Endometrial microvascular endothelial cells (primary cell): ENCODE results near the gene DUSP22. TPM values are rescaled to one million over a fixed set of nuclear protein-coding genes. Genes with fewer than 3 reads are reported as not detected.
"Not testable (repeated sequence)": the region's sequence is repeated elsewhere in the genome, so short reads cannot be mapped to it uniquely, and the experiment has no call there.

Source experiments
- in situ Hi-C: cut with HindIII; loops from 2 replicates; pipeline ENCODE4 v1.10.0; 2017; ENCODE audit warnings: low sequenced_read_pairs, low pct_unique_long_range_greater_than_20kb; ENCODE audit errors: inconsistent ontology term
- total RNA-seq: library from RNA; depleted of rRNA; stranded (reverse); fragments of >200 nt; gene quantifications from one replicate; pipeline ENCODE4 v1.2.3, GENCODE V29; 2015; ENCODE audit errors: inconsistent ontology term

Gene DUSP22
- total RNA-seq, 1 donor from 2014 or later: 34.2 TPM

GRCh38 chr6:366389-367297 is 74.4 kb downstream of the DUSP22 start:
- in situ Hi-C loops: no loop called here

- in situ Hi-C loops: no loop called here
Measured at GRCh38 chr6:367298-367794, 75.1 kb downstream of the DUSP22 start.

- in situ Hi-C loops: no loop called here
Measured at GRCh38 chr6:367891-368630, 75.8 kb downstream of the DUSP22 start.

- in situ Hi-C loops: no loop called here
Measured at GRCh38 chr6:369559-370431, 77.5 kb downstream of the DUSP22 start.

- in situ Hi-C loops: no loop called here
Measured at GRCh38 chr6:370555-370954, 78.3 kb downstream of the DUSP22 start.

GRCh38 chr6:371851-372250 is 79.6 kb downstream of the DUSP22 start:
- in situ Hi-C loops: not testable (repeated sequence)

- in situ Hi-C loops: no loop called here
Measured at GRCh38 chr6:372336-372911, 80.1 kb downstream of the DUSP22 start.

- in situ Hi-C loops: no loop called here
Measured at GRCh38 chr6:373031-373430, 80.7 kb downstream of the DUSP22 start.

GRCh38 chr6:373773-374724 is 81.8 kb downstream of the DUSP22 start:
- in situ Hi-C loops: no loop called here

- in situ Hi-C loops: no loop called here
Measured at GRCh38 chr6:374956-375355, 82.7 kb downstream of the DUSP22 start.

- in situ Hi-C loops: no loop called here
Measured at GRCh38 chr6:376827-377640, 84.7 kb downstream of the DUSP22 start.

- in situ Hi-C loops: not testable (repeated sequence)
Measured at GRCh38 chr6:377641-378020, 85.3 kb downstream of the DUSP22 start.

- in situ Hi-C loops: no loop called here
Measured at GRCh38 chr6:378090-378957, 86.0 kb downstream of the DUSP22 start.

GRCh38 chr6:378958-379409 is 86.7 kb downstream of the DUSP22 start:
- in situ Hi-C loops: no loop called here

GRCh38 chr6:379410-380181 is 87.3 kb downstream of the DUSP22 start:
- in situ Hi-C loops: no loop called here
